CD4-positive, alpha-beta T cell treated with Interleukin-17A for 4 hours (primary cell): ENCODE measurements around the gene RAB12.
"Not testable (repeated sequence)": the region's sequence is repeated elsewhere in the genome, so short reads cannot be mapped to it uniquely, and the experiment has no call there.

Experiments used
- DNase-seq: peaks from one replicate; pipeline ENCODE4 v3.0.0-alpha.2; 2020; ENCODE audit warnings: mixed read lengths

Gene RAB12

GRCh38 chr18:8608795-8609658 is at the start of gene RAB12:
TSS of gene RAB12 (plus strand) at chr18:8609437. CDS start at chr18:8609440, 3 bp downstream.
- DNase-seq = peak; percentile 91

GRCh38 chr18:8559612-8560186 is 49.5 kb upstream of the RAB12 start:
- no peak for DNase-seq

- DNase-seq = no peak
These were observed 47.9 kb upstream of the RAB12 start for GRCh38 chr18:8561123-8561910.

- no peak for DNase-seq
These were observed 47.2 kb upstream of the RAB12 start for GRCh38 chr18:8562070-8562469.

GRCh38 chr18:8562919-8563318 is 46.3 kb upstream of the RAB12 start:
- DNase-seq = no peak

- no peak for DNase-seq
These were observed 37.8 kb upstream of the RAB12 start for GRCh38 chr18:8571399-8571798.

GRCh38 chr18:8573766-8574165 is 35.5 kb upstream of the RAB12 start:
- DNase-seq = not testable (repeated sequence)

GRCh38 chr18:8584798-8585197 is 24.4 kb upstream of the RAB12 start:
- no peak for DNase-seq

- no peak for DNase-seq
These were observed 22.3 kb upstream of the RAB12 start for GRCh38 chr18:8586941-8587340.

- no peak for DNase-seq
These were observed 13.8 kb upstream of the RAB12 start for GRCh38 chr18:8595445-8595844.

- DNase-seq = no peak
These were observed 7.8 kb upstream of the RAB12 start for GRCh38 chr18:8601277-8602032.

GRCh38 chr18:8602040-8602439 is 7.2 kb upstream of the RAB12 start:
- DNase-seq = no peak

- DNase-seq = no peak
These were observed 6.7 kb upstream of the RAB12 start for GRCh38 chr18:8602557-8602956.

GRCh38 chr18:8603663-8604520 is 5.3 kb upstream of the RAB12 start:
- no peak for DNase-seq

GRCh38 chr18:8605974-8606373 is 3.3 kb upstream of the RAB12 start:
- DNase-seq = no peak

- no peak for DNase-seq
These were observed 1.2 kb upstream of the RAB12 start for GRCh38 chr18:8607776-8608742.

- peak; percentile 15 for DNase-seq
These were observed 622 bp downstream of the RAB12 start for GRCh38 chr18:8609659-8610458.

GRCh38 chr18:8610459-8610851 is 1.2 kb downstream of the RAB12 start:
- DNase-seq = peak; percentile 13

GRCh38 chr18:8611916-8612576 is 2.8 kb downstream of the RAB12 start:
- DNase-seq = no peak
